CD4-positive, alpha-beta T cell treated with Interleukin-6 at 100 ng/mL for 8 hours (primary cell): ENCODE data around the gene B3GNT9.

Experiments used
- DNase-seq: peaks from one replicate; pipeline ENCODE4 v3.0.0-alpha.2; 2020; ENCODE audit warnings: mixed read lengths, low spot score

Gene B3GNT9

DNA sequence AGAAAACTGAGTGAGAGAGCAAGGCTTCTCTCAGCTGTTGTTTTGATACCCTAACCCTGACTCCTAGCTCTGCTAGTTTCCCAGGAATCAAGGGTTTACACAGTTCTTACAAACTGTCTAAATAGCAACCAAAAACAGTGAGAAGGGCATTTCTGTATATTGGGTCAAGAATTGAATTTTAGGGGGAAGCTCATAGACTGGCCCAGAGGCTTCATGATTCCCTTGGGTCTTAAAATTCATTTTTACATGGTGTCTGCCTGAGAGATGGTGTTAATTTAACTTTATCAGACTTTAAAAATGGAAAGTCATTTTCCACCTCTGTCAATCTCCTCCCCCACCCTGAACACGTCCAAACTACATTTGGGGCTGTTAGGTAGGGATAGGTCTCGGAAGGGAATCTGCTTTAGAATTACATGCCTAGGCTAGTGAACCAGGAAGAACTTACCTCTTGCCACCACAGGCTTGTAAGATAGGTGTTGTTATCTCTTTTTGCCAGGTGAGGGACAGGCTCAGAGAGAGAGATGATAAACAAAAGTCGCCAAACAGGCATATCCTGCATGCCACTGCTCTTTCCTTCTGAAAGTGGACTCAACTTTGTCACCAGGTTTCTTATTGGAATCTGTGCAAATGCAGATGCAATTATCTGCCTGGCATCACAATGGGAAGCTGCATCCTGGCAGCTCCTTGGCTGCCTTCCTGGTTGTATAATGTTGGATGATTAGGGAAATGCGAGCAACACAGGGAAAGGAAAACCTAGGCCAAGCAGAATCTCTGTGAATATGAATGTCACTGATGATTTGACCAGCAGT is 38.0 kb downstream of the B3GNT9 start:
- no peak for DNase-seq

DNA sequence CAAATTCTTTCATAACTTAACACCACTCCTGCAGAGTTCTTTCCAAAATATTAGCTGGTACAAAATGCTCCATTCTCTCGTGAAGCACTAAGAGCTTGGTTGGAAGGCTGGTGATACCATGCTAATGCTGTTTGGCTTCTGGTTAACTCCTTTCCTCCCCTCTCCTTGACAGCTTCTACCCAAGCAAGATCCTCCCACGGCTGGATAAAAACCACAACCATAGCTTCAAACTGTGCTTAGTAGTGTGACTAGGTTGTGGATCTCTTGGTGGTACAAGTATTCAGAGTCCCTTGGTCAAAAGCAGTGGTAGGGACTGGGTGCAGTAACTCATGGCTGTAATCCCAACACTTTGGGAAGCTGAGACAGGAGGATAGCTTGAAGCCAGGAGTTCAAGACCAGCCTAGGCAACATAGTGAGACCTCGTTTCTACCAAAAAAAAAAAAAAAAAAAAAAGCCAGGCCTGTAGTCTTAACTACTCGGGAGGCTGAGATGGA is 38.8 kb downstream of the B3GNT9 start:
- no peak for DNase-seq

DNA sequence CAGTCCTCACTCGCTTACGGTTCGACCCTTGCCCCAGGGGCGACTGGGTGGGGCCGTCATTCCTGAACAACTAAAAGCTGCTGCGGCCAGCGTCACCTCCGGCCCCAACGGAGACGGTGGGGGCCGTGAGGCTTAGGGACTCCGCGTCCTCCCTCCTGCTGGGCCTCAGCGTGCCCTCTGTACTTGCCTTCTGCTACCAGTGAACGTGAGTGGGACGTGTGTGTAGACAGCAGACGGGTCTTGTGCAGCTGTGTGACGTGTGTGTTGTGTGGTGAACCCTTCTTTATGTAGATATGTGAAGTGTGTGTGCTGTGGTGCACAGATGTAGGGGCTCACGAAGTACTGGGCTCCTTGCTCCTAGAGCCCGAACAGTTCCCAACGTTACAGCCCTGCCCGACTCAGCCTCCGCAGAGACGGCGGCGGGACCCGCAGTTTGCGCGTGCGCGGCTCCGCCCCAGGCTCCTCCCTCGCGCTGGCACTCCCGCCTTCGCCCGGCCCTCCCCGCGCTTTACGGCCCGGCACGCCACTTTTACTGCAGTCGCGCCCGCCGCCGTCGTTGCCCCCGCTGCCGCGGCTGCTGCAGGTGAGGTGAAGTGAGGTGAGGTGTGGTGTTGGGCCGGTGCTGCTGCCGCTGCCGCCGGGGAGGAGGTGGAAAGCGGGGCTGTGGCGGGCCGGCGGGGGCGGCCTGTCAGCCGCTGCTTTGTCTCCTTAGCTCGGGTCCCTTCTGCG is 41.2 kb downstream of the B3GNT9 start, which contains the start of gene PHAF1:
Gene PHAF1, plus strand, starts transcription at position 535 of the 729 bp plus-strand sequence. CDS start 235 bp downstream, outside the sequence.
- DNase-seq = peak; percentile 94

DNA sequence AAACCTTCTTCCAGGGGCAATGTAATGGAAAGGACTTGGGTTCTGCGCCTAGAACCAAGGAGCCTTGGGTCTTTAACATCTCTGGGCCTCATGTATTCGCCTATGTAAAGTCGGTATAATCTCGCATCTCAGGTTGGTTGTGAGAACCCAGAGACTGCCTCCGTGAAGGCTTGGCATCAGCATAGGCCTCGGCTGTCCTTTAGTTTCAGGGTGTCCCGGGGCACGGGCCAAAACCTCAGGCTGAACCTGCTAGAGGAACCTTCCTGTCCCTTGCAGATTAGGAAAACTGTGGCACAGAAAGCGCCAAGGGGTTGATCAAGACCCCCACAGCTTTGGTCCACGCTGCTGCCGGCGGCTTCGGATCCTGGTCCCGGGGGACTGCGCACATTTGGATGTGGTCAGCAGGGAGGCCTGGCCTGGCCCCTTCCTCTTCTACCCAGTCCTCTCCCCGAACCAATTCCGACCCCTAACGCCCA is 41.8 kb downstream of the B3GNT9 start:
- no peak for DNase-seq

DNA sequence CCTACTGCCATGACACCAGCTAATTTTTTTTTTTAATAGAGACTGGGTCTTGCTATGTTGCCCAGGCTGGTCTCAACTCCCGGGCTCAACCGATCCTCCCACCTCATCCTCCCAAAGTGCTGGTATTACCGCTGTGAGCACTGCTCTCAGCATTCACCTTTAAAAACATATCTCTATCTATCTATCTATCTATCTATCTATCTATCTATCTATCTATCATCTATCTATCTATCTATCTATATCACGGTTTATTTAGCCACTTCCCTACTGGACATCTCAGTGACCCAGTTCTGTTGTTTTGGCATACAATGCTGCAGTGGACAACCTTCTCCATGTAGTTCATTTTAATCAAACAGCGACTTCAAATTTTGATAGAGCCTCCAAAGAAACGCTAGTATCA is 42.3 kb downstream of the B3GNT9 start:
- DNase-seq = no peak

DNA sequence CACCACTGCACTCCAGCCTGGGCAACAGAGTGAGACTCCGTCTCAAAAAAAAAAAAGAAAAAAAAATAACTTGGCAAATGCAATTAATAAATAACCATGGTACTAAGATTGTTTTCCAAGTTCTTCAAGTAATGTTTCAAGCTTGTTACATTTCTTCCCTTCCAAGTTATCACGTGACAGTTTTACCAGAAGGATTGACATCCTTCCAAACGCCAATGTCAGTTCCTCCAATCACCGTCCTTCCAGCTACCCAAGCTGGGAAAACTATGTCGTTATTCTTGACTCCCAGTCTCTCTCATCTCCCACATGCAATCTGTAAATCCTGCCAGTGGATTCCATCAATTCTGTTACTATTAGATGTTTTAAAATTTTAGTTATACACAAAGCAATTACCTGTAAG is 44.9 kb downstream of the B3GNT9 start:
- no peak for DNase-seq

DNA sequence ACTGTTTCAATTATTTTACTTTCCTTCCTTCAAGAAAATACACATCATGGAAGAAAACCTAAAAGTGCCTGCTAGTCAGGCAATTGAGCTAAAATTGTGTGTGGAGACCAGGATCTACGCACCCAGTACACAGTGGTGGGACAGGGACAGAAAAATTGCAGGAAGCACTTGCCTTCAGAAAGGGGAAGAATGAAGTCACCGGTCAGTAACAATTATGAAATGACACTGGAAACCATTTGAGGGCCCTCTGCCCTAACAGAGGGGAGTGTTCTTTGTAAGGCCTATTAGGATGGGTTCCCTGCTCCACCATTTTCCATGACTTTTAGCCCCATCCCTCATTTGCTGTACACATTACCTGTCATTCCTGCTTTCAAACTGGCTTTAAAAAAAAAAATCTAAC is 45.6 kb downstream of the B3GNT9 start:
- no peak for DNase-seq

DNA sequence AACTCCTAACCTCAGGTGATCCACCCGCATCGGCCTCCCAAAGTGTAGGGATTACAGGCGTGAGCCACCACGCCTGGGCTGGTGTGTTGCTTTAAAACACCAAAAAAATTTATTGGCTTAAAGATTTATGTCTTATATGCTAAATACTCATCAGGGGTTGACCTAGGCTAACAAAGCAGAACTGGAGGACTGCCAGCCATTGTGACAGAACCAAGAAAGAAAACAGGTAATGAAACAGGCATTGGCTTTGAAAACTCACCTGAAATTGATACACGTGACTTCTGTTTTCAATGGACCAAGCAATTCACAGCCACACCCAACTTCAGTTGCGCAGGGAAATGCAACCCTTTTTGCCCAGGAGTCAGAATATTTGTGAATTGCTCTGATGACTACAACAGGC is 46.0 kb downstream of the B3GNT9 start:
- no peak for DNase-seq

DNA sequence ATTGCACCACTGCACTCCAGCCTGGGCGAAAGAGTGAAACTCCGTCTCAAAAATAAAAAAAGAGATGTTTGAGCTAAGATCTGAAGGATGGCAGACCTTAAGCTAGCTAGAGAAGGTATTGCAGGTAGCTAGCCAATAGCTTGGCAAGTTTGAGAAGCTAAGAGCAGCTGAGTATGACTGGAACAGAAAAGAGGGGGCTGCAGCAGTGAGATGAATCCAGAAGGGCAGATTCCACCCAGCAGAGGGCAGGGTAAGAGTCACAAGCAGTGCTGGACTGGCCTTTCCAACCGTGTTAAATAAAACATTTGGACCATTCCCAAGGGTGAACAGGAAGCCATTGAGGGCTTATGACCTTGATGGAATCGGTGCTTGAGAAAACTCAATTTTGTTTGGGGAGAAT is 46.7 kb downstream of the B3GNT9 start:
- DNase-seq = no peak

DNA sequence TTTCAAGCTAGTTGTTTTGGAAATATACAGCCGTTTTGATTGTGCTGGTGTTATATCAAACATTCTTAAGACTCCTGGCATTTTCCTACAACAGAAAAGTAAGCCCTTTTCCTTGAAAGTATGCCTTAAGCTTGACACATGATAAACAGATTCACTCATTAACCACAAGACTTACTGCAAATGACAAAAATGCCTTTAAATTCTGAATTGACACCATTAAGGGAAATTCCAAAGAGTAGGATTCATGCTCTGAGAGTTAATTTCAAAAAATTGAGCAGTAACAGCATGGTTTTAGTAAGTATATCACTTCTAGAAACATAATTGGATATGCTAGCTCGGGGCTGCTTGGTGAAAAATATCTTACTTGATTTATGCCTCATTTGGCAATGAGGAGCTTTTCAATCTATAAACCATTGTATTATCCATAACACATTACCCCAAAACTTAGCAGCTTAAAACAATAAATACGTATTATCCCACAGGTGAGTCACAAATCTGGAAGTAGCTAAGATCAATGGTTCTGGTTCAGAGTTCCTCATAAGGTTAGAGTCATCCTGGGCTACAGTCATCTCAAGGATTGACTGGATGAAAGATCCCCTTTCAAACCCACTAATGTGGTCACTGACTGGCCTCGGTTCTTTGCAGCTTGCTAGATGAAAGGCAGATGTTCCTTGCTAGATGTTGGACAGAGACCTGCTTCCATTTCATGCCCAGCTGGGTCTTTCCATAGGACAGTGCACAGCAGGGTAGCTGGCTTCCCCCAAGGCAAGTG is 49.3 kb downstream of the B3GNT9 start:
- no peak for DNase-seq

DNA sequence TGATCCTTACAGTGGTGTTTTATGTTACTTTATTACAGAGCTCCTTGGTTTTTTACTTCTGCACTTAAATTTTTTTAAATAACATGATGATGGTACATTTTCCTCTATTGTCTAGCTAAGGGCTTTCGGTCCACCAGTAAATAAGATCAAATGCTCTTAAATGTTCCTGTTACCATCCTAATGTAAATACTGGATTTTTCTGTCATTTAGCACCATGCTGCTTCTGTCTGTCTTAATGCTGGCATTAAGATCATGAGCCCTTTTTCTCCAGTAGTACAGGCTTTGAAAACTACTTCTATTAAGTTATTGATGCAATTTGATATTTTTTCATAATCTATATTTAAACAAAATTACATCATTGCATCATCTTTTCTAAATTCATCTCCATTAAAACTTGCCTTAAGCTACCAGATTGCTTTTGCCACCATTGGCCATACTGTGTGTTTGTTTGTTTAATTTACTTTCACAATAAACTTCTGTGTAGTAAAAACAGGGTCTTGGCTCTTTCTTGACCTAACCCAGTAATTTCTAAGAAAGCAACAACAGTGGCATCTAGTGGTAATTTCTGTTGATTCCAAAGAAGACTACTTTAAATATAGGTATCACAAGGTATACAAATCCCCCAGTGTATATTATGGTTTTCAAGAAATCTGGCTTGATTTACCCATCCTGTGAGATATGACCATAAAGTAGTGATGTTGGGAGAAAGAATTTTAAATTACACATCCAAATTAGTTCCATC is 50.1 kb downstream of the B3GNT9 start:
- DNase-seq = peak; percentile 11

DNA sequence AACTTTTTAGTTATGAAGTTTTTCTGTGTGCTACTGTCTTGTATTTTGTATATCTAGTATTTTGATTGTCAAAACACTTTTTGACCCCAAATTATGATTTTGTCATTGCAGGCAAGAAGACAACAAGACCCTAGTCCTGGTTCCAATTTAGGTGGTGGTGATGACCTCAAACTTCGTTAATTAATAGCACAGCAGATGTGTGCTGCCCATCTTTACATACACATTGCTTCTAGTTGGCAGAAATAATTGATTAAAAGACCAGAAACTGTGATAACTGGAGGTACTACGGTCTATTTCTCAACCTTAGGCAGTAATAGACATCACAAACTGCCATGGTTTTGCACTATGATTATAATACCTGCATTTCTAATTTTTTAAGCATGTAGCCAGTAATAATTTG is 52.2 kb downstream of the B3GNT9 start:
- no peak for DNase-seq
